Measurements from ENCODE around the gene HRK.

- TF ChIP-seq BCL6 (CRISPR knock-in tag; IDR thresholded peaks at IDR 0.05) (no peak), SMARCB1 (IDR thresholded peaks at IDR 0.05; ENCODE audit: insufficient read length, low read depth) (no peak), RAD21 (CRISPR knock-in tag; conservative IDR thresholded peaks at IDR 0.05 in 1 of 2, IDR thresholded peaks at IDR 0.05 in 1 of 2) (no peak), ERF (CRISPR knock-in tag; IDR thresholded peaks at IDR 0.05) (no peak), ZNF511 (CRISPR knock-in tag; IDR thresholded peaks at IDR 0.05) (no peak), FOXM1 (IDR thresholded peaks at IDR 0.05; ENCODE audit: low read depth) (no peak), FOXM1 (CRISPR knock-in tag; IDR thresholded peaks at IDR 0.05; ENCODE audit: low read depth) (no peak), PRMT5 (CRISPR knock-in tag; IDR thresholded peaks at IDR 0.05) (no peak), MEF2A (IDR thresholded peaks at IDR 0.05; ENCODE audit: control insufficient read depth, low read depth, low read length) (no peak), CTCF (IDR thresholded peaks at IDR 0.05 in 2 of 3, conservative IDR thresholded peaks at IDR 0.05 in 1 of 3; ENCODE audit: insufficient read depth in 2 of 3, low read depth in 1 of 3, low read length in 3 of 3) (no peak), ZBTB49 (CRISPR knock-in tag; IDR thresholded peaks at IDR 0.05; ENCODE audit: borderline replicate concordance) (no peak), ZNF140 (CRISPR knock-in tag; IDR thresholded peaks at IDR 0.05) (no peak), CBX8 (IDR thresholded peaks at IDR 0.05; ENCODE audit: borderline replicate concordance, extremely low read depth, low read depth, low read length, poor library complexity, severe bottlenecking) (no peak), BMI1 (IDR thresholded peaks at IDR 0.05; ENCODE audit: low read length) (no peak), TEAD4 (IDR thresholded peaks at IDR 0.05; ENCODE audit: low read length) (no peak), TEAD4 (CRISPR knock-in tag; IDR thresholded peaks at IDR 0.05; ENCODE audit: borderline replicate concordance) (no peak)
Observed at GRCh38 chr12:116910280-116910644, 29.0 kb upstream of the HRK start.
